ENCODE data around the gene SERHL2.
"Not testable (repeated sequence)": the region's sequence is repeated elsewhere in the genome, so short reads cannot be mapped to it uniquely, and the experiment has no call there.

Gene SERHL2

GRCh38 chr22:42522546-42522945 is 31.2 kb upstream of the SERHL2 start:
- no peak overlapping the region for H3K4me3 ChIP-seq (ENCODE audit: low read length)
- no peak for TF ChIP-seq ZNF274 (IDR thresholded peaks at IDR 0.05; ENCODE audit: low read depth, low read length)

- no peak for TF ChIP-seq ZNF274 (IDR thresholded peaks at IDR 0.05; ENCODE audit: low read depth, low read length)
- H3K4me3 ChIP-seq (ENCODE audit: low read length) = no peak overlapping the region
Measured at GRCh38 chr22:42528591-42529307, 25.0 kb upstream of the SERHL2 start.

GRCh38 chr22:42529435-42529834 is 24.3 kb upstream of the SERHL2 start:
- not testable (repeated sequence) for H3K4me3 ChIP-seq (ENCODE audit: low read length)

GRCh38 chr22:42531401-42532084 is 22.2 kb upstream of the SERHL2 start:
- H3K4me3 ChIP-seq (ENCODE audit: low read length) = not testable (repeated sequence)

GRCh38 chr22:42533638-42533977 is 20.1 kb upstream of the SERHL2 start:
- peak overlapping the region; percentile 25; the same call in 1 of the 2 replicates for H3K4me3 ChIP-seq (ENCODE audit: low read length)
- TF ChIP-seq ZNF274 (IDR thresholded peaks at IDR 0.05; ENCODE audit: low read depth, low read length) = no peak

GRCh38 chr22:42535082-42535731 is 18.5 kb upstream of the SERHL2 start:
- not testable (repeated sequence) for H3K4me3 ChIP-seq (ENCODE audit: low read length)

- H3K4me3 ChIP-seq (ENCODE audit: low read length) = no peak overlapping the region
- TF ChIP-seq ZNF274 (IDR thresholded peaks at IDR 0.05; ENCODE audit: low read depth, low read length) = no peak
Measured at GRCh38 chr22:42536166-42536565, 17.6 kb upstream of the SERHL2 start.

- not testable (repeated sequence) for H3K4me3 ChIP-seq (ENCODE audit: low read length)
Measured at GRCh38 chr22:42536634-42537033, 17.1 kb upstream of the SERHL2 start.

GRCh38 chr22:42537199-42537831 is 16.4 kb upstream of the SERHL2 start:
- not testable (repeated sequence) for H3K4me3 ChIP-seq (ENCODE audit: low read length)

GRCh38 chr22:42539236-42539771 is 14.5 kb upstream of the SERHL2 start:
- not testable (repeated sequence) for H3K4me3 ChIP-seq (ENCODE audit: low read length)

- no peak for TF ChIP-seq ZNF274 (IDR thresholded peaks at IDR 0.05; ENCODE audit: low read depth, low read length)
- no peak overlapping the region for H3K4me3 ChIP-seq (ENCODE audit: low read length)
Measured at GRCh38 chr22:42544686-42545085, 9.1 kb upstream of the SERHL2 start.

GRCh38 chr22:42547562-42547961 is 6.2 kb upstream of the SERHL2 start:
- no peak for TF ChIP-seq ZNF274 (IDR thresholded peaks at IDR 0.05; ENCODE audit: low read depth, low read length)
- H3K4me3 ChIP-seq (ENCODE audit: low read length) = no peak overlapping the region

- not testable (repeated sequence) for H3K4me3 ChIP-seq (ENCODE audit: low read length)
Measured at GRCh38 chr22:42548126-42548525, 5.6 kb upstream of the SERHL2 start.

GRCh38 chr22:42548597-42549330 is 5.0 kb upstream of the SERHL2 start:
- H3K4me3 ChIP-seq (ENCODE audit: low read length) = no peak overlapping the region
- TF ChIP-seq ZNF274 (IDR thresholded peaks at IDR 0.05; ENCODE audit: low read depth, low read length) = no peak

Measured in GM08714 (cell line).